Measurements from ENCODE around the gene CHPF2.
A peak's percentile ranks its signal among the peaks of the same experiment; 100 is the strongest.

The CHPF2 gene, protein sequence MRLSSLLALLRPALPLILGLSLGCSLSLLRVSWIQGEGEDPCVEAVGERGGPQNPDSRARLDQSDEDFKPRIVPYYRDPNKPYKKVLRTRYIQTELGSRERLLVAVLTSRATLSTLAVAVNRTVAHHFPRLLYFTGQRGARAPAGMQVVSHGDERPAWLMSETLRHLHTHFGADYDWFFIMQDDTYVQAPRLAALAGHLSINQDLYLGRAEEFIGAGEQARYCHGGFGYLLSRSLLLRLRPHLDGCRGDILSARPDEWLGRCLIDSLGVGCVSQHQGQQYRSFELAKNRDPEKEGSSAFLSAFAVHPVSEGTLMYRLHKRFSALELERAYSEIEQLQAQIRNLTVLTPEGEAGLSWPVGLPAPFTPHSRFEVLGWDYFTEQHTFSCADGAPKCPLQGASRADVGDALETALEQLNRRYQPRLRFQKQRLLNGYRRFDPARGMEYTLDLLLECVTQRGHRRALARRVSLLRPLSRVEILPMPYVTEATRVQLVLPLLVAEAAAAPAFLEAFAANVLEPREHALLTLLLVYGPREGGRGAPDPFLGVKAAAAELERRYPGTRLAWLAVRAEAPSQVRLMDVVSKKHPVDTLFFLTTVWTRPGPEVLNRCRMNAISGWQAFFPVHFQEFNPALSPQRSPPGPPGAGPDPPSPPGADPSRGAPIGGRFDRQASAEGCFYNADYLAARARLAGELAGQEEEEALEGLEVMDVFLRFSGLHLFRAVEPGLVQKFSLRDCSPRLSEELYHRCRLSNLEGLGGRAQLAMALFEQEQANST

DNA sequence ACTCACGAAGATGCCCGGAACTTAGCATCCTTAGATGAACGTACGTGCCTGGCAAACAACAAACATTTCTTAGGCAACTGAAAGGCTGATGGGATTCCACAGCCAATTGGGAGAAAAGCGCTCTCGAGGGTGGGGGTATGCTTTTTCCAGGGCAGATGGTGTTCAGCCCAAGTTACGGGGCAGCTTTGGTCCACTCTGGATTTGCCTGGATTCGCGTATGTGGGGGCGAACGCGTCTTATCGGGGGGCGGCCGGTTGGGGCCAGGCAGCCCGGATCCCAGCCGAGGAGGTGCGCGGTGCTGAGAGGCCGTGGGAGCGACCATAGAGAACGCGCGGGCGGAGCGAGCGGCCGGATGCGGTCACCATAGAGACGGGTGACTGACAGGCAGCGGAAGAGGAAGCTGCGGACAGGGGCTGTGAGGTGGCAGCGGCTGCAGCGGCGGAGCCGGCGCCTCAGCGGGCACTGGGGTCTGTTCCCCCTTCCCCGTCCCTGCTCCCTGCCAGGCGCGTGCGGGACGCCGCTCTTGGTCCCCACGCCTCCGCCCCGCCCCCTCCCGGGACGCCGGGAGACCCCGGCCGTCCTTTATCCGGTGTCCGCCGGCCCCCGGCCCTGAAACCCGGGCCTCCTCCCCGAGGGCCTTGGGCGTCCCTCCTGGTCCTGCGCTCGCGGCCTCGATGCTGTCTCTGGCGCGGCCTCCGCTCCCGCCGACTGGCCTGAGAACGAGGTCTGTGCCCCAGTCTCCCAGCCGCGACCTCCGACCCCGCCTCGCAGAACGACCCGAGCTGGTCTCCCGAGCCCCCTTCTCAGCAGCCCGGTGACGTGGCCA lies at the start of gene CHPF2:
TSS of gene CHPF2 (plus strand) at position 393 of the 826 bp plus-strand sequence. CDS start 1,529 bp downstream, outside the sequence.
- DNase-seq (ENCODE audit: low read depth), result peak; percentile 85

DNA sequence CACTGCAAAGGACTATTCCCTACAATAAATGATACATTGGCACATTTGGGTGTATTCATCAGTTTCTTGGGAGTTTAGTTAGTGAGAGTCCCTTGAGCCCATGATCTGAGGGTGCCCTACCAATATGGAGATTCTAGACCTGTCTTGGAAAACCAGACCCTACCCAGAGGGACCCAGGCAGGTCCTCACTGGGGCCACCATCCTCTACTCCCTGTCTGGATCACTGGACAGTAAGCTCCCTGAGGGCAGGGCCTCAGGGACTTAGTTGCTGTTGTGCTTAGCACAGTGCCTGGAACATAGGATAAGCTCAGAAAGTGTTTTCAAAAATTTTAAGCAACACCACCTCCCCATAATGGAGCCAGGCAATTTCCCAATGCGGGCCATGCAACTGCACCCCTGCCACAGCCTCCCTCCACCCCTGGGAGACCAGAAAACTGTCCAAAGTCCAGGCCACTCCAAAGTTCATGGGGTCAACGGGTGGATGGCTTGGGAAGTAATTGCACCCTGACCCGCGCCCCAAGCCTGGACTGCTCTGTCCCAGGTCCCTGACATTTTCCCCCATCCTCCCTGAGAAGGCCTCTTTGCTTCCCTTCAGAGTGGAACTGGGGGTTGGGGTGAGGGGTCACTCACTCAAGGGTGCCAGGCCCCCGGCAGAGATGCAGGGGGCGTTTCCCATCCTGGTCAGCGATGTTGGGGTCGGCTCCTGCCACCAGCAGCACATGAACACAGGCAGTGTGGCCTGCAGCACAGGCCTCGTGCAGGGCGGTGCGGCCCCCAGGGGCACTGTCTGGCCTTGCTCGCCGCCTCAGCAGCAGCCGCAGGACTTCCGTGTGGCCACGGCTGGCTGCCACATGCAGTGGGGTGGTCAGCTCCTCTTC lies 46.3 kb upstream of the CHPF2 start:
- no peak for DNase-seq (ENCODE audit: low read depth)

DNA sequence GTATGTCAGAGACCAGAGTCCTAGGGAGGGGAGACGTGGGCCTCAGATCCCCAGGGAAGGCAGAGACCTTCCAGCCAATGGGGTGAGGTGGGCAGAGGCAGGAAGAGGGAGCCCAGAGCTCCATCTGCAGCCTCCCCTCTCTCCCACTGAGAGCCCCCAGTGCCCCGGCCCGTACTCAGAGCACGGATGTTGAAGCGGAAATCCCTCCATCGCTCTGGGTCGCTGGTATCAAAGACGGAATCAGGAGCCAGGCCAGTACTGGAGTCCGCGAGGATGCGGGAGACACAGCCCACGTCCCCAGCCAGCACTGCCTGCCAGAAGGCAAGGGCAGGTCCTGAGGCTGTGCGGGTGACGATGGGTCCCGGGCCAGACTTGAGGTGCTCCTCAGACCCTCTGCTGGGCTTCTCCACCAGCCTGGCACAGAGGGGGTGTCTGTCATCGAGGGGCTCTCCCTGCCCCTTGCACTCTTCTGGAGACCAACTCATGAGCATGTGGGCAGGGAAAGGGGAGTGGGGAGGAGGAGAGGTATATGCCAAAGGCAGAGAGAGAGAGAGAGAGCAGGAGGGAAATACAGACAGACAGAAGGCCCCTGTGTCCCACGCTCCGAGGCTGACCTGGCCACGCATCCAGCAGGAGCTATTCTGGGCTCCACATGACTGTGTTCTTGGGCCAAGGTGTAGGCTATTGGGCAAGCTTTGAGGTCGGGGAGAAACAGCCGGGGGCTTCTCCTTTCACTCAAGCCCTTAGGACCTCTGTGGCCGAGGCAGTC lies 45.5 kb upstream of the CHPF2 start, which contains the start of gene ASB10:
TSS of gene ASB10 (minus strand) at position 611 of the 769 bp plus-strand sequence. CDS start at position 491, 120 bp downstream.
- no peak for DNase-seq (ENCODE audit: low read depth)

DNA sequence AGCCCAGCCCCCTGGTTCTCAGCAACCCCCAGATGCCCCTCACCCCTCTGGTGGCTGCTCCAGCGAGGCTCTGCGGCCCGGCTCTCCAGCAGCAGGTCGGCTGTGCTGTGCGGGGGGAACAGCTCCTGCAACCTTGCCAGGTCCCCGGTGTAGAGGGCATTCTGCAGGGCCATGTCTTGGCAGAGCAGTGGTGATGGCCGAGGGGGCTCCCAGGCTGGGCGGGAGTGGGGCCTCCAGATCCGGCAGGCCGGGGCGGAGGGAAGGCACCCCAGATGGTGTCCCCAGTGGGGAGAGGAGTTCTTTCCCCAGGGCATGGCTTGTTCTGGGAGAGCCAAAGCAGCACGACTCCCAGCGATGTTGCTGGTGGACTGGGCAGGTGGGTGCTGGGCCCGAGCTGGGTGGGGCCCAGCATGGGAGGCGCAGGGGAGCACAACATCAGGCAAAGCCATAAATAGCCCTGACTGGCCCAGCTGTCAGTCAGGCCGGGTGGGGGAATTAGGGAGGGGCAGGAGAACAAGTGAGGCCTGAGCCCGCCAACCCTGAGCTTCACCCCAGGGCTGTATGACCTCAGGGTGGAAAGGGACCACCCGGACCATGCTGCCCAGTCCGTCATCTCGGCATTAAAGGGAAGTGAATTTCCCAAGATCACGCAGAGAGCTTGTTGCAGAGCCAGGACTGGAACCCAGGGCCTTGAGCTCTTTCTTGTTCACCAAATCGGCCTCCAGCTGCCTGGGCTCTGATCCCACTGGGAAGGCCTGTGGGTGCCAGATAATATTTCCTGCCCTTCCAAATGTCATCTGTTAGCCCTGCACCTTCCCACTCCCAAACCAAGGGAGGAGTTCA lies 44.7 kb upstream of the CHPF2 start:
- DNase-seq (ENCODE audit: low read depth), result no peak

DNA sequence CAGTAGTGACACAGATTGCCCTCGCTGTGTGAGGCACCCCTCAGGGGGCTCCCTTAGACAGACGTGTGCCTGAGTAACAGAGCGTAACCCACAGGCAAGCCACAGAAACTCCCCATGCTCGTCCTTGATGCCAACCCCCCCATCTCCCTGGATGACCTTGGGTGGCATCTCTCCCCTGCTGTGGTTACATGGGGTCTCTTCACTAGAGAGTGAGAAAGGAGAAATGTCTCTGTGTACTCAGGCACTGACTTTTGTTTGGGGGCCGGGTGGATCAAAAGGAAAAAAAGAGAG lies 44.1 kb upstream of the CHPF2 start:
- no peak for DNase-seq (ENCODE audit: low read depth)

DNA sequence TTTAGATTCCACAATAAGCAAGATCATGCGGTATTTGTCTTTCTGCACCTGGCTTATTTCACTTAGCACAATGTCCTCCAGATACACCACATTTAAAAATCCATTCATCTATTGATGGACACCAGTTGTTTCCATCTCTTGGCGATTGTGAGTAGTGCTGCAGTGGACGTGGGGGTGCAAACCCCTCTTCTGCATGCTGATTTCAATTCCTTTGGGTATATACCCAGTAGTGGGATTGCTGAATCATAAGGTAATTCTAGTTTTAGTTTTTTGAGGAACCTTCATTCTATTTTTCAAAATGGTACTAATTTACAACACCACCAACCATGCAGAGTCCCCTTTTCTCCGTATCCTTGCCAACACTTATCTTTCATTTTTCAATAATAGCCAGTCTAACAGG lies 43.2 kb upstream of the CHPF2 start:
- no peak for DNase-seq (ENCODE audit: low read depth)

DNA sequence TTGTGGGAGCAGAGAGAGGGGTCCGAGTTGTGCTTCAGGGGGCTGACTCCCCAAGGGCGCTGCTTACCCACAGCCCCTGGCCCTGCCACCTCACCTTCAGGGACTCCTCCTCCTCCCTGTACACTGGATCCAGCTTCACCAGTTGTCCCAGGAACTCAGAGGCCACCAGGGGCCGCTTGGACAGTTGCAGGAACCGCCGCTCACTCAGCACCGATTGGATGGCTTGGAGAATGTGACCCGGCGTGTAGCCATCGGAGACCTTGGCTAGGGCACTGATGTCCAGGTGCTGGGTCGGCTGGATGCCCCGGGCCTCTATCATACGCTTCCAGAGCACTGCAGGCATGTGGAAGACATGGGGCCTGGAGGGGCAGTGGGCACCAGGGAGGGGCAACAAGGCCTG lies 40.7 kb upstream of the CHPF2 start:
- no peak for DNase-seq (ENCODE audit: low read depth)

DNA sequence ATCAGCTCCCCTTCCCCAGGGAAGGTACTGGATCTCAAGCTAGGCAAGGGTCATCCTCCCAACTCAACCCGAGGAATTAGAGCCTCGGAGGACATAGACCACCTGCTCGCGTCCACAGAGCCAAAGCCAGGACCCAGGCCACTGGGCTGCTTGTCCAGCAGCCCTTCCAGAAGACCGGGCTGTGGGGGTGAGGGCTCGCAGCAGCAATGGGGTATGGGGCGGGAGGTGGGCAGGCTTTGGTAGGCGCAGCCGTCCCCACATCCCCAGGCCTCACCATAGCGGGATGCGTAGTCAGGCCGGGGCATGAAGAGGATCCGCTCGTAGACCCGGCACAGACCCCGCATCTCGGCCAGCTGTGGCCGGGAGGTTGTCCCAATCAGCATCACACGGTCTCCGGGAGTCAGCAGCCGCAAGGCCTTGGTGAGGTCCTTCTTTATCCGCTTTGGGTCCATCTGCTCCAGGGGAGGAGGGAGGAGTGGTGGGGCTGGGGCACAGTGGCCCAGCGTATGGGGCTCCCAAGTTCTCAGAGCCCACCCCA lies 40.2 kb upstream of the CHPF2 start:
- DNase-seq (ENCODE audit: low read depth), result no peak

DNA sequence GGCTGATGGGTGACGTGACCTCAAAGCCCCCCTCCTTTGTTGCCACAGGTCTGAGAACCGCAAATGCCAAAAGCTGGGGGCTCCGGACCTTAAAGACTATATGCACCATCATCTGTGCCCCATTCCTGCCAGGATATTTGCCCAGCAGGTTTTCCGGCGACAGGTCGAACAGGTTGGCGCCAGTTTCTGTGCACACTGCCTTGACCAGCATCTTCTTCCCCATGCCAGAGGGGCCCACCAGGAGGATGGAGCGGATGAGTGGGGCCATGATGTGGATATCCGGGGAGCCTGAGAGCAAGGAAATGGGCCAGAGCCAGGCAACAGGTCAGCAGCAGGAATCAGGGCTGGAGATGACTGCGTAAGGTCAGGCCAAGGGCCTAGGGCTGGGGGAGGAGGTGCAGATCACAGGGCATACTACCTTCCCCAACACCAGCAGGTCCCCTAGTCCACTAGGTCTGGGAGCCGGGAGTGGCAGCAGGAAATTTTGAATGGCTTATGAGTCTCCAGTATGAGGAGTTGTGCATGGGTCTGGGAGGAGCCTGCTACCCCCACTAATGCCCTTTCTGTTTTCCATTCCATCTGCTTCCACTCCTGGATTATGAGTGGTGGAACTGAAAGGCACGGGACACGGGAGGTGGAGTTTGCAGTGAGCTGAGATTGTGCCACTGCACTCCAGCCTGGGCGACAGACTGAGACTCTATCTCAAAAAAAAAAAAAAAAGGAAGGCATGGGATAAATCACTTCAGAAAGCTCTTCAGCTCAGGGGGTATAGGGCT lies 38.9 kb upstream of the CHPF2 start:
- DNase-seq (ENCODE audit: low read depth), result no peak

DNA sequence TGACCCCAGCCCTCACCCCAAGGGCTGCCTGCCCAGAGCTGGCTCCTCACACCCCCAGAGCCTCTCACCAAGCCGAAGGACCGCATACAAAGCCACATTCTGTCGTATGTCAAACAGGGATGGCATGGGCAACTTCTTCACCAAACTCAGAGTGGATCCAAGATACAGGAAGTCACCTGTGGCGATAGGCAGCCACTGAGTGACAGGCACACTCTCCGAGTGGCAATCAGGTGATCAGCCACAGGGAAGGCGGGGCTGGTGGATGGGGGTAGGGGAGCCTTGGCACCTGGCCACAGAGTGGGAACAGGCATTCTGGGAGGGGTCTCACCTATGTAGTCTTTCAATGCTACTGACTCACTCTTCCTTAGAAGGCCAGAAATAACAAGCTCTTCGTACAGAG lies 38.1 kb upstream of the CHPF2 start:
- DNase-seq (ENCODE audit: low read depth), result no peak

DNA sequence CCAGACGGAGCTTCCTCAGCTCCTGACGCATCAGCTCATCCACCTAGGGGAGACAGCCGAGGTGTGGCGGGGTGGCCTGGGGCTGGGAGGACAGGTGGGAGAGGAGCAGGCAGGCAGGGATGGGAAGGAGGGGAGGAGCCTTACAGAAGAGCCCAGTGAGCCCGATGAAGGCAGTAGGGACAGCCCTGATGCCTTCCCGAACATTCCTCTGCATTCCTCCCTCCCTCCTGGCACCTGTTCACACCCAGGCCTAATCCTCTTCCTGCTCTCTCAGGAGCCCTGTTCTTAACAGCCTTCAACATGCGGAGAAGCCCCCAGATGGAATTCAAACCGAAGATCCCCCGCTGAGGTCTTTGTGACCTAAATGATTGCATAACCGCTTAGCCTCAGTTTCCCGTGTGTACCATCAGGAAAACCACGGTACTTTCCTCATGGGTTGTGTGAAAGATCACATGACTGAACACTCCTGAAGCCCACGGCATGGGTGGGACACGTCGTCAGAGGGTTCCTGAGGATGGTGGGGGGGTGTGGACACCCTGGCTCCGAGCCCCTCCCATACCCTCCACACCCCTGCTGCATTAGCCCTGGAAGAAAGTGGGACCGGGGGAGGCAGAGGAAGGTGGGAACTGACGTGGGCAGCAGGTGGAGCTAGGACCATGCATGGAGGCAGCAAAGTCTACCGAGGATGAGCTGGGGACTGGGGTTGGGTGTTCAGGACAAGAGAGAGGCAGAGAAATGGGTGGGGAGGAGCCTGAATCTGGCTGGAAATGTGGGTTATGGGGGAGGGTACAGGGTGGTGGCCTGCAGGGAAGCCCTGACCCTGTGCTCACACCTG lies 36.5 kb upstream of the CHPF2 start:
- no peak for DNase-seq (ENCODE audit: low read depth)

DNA sequence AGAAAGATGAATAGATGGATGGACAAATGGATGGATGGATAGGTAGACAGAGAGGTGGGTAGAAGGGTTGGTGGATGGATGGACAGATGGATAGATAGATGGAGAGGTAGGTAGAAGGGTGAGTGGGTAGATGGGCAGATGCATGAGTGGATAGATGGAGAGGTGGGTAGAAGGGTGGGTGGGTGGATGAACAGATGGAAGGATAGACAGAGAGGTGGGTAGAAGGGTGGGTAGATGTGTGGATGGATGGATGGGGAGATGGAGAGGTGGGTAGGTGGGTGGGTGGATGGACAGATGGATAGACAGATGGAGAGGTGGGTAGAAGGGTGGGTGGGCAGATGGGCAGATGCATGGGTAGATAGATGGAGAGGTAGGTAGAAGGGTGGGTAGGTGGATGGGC lies 34.4 kb upstream of the CHPF2 start:
- DNase-seq (ENCODE audit: low read depth), result no peak

DNA sequence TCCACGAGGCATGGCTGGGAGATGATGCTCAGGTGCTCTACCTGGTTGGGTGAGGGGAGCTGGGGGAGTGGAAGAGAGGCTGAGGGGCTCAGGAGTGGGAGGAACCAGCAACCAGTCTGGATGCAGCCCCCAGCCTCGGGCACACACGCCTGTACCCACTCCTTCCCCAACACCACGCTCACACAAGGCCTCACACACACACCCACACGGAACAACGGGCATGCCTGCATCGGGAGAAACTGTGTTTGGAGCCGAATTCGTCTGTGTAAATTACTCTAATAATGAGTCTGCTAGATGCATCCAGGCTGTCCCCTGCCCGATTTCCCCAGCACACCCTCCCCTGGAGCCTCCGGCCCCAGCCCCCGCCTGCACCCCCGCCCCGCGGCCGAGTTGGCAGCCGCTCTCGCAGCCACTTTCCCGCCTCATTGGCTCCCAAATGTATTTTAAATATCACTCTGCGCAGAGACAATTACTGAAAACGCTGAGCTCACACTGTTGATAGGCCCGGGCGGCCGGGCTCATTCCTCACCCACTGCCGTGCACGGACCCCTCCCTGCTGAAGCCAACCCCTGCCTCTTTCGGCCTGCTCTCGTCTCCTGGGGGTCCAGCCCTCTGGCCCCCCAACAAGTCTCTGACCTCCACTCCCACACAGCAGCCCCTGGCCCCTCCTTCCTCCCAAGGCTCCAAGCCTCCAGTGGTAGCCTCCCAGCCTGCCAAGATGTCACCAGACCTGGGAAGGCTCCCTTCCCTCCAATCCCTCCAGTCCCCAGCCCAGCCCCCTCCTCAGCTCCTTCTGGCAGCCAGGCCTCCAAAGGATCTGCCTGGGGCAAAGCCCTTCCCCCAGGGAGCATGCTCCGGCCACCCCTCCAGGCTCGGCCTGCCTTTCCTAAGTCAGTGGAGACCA lies 33.1 kb upstream of the CHPF2 start:
- no peak for DNase-seq (ENCODE audit: low read depth)

DNA sequence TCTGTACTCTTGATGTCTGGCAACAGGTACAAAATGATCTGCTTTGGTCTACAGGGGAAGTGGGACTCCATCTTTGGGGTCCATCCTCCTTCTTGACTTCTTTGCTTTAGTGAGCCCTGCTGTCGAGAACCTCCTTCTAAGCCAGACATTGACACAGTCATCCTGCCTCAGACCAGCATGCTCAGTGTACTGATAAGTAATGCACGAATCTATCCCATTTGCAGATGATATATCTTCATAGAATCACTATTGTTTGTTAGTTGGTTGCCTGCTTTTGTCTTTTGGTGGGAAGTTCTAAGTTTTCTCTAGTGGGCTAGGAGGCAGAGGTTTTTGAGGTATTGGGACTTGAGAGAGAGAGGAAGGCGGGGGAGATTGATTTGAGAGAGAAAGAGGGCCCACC lies 30.9 kb upstream of the CHPF2 start:
- DNase-seq (ENCODE audit: low read depth), result no peak

DNA sequence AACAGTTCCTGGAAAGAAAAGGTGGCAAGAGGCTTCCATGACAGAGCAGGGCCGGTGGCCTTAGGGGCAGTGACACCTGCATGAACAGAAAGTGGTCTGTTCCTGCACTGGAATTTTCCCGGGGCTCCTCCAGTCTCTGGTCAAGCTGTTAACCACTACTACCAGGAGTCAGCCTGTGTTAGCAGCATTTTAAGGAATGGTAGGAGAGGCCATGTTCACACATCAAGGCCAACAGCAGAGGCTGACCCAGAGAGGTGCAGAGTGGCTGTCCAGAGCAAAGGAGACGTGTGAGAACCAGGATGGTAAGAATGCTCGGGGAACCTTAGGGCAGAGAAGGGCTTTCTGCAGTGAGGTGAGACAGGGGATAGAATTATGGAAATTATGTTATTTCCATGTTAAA lies 30.5 kb upstream of the CHPF2 start:
- DNase-seq (ENCODE audit: low read depth), result no peak

DNA sequence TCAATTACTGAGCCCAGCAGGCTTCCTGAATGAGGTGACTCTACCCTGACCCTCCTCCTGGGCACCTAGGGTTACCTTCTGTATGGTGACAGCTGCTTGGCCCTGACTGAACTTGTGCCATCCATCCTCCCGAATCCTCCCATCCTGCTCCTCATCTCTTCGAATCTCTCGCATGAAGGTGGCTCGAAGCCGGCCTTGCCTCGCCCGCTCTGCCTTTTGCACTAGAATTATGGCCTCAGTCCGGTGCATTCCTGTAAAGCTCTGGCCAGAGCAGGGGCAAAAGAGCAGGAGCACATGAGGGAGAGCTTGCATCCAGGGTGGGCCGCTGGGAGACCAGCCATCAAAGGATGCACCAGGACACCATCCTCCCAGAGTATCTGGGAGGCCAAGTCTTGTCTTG lies 29.4 kb upstream of the CHPF2 start:
- DNase-seq (ENCODE audit: low read depth), result no peak

Data from fibroblast of gingiva (primary cell).